Measurements from ENCODE around the gene UFSP2. TPM values are rescaled to one million over a fixed set of nuclear protein-coding genes. Genes with fewer than 3 reads are reported as not detected.

Gene UFSP2
- total and polyA plus RNA-seq, 11 donors: 17.7 to 52.4 (median 35.0) TPM

GRCh38 chr4:185392156-185392555 is 33.6 kb downstream of the UFSP2 start:
- DNase-seq (no peak), ATAC-seq (no peak)
- Histone ChIP-seq H3K36me3 (no peaks in the 10 kb centered on the region), H3K4me3 (no peak overlapping the region), H3K27ac (no peak overlapping the region), H3K27me3 (no peaks in the 10 kb centered on the region), H3K9me3 (no peaks in the 10 kb centered on the region), H3K4me1 (peaks cover 0 to 16% (median 5%) of the 10 kb centered on the region in 12 donors)
- 93 to 98% (median 98%) methylated on average over 1 of the region's 1 CpG for WGBS, 4 donors
- no peak for TF ChIP-seq CTCF (IDR thresholded peaks at IDR 0.05)
- no peak for TF ChIP-seq POLR2A (IDR thresholded peaks at IDR 0.05)
- intact Hi-C loops (cut with DNase I): loop anchor here in 5 of 10 donors (5.0 to 10.0 kb wide), 4 partner anchors 50 to 203 kb away; partner anchors contain the start of genes CFAP97 (in 2 of the 5) and SNX25 (in 2 of the 5)

GRCh38 chr4:185390941-185391340 is 34.8 kb downstream of the UFSP2 start:
- H3K36me3 ChIP-seq: no peaks in the 10 kb centered on the region
- intact Hi-C loops (cut with DNase I): loop anchor here in 5 of 10 donors (5.0 to 10.0 kb wide), 4 partner anchors 49 to 204 kb away; partner anchors contain the start of genes CFAP97 (in 2 of the 5) and SNX25 (in 2 of the 5)
- H3K27ac ChIP-seq: no peak overlapping the region
- TF ChIP-seq CTCF (IDR thresholded peaks at IDR 0.05): no peak
- no peak for TF ChIP-seq POLR2A (IDR thresholded peaks at IDR 0.05)
- no peaks in the 10 kb centered on the region for H3K9me3 ChIP-seq
- DNase-seq (no peak), ATAC-seq (no peak)
- H3K4me3 ChIP-seq: no peak overlapping the region
- WGBS, 4 donors: 96 to 98% (median 97%) methylated on average over 6 of the region's 6 CpGs
- H3K4me1 ChIP-seq: peaks cover 0 to 11% (median 2%) of the 10 kb centered on the region in 12 donors
- no peaks in the 10 kb centered on the region for H3K27me3 ChIP-seq

- Histone ChIP-seq H3K27ac (no peak overlapping the region), H3K36me3 (no peaks in the 10 kb centered on the region), H3K27me3 (no peaks in the 10 kb centered on the region), H3K4me3 (no peak overlapping the region), H3K4me1 (peaks cover 0 to 14% (median 0%) of the 10 kb centered on the region in 12 donors), H3K9me3 (no peaks in the 10 kb centered on the region)
- WGBS, 4 donors: 91 to 95% (median 95%) methylated on average over 12 of the region's 12 CpGs
- no peak for DNase-seq
- intact Hi-C loops (cut with DNase I): no loop called here
- TF ChIP-seq POLR2A (IDR thresholded peaks at IDR 0.05) (no peak), CTCF (IDR thresholded peaks at IDR 0.05) (no peak)
- no peak for ATAC-seq
Measured at GRCh38 chr4:185387957-185388356, 37.8 kb downstream of the UFSP2 start.

- ATAC-seq: peak; percentile 18 to 89 (median 58)
- WGBS, 4 donors: 26 to 43% (median 38%) methylated on average over 10 of the region's 10 CpGs
- H3K4me3 ChIP-seq: peak overlapping the region in 6 of 12 donors; percentile 7 to 32 (median 20)
- intact Hi-C loops (cut with DNase I): loop anchor here in 1 of 10 donors (1.0 to 5.0 kb wide), 2 partner anchors 38 to 181 kb away; no protein-coding TSS in a partner anchor
- no peaks in the 10 kb centered on the region for H3K36me3 ChIP-seq
- H3K27ac ChIP-seq: peak overlapping the region in 10 of 12 donors; percentile 2 to 75 (median 50)
- H3K9me3 ChIP-seq: peaks cover 0 to 13% (median 0%) of the 10 kb centered on the region in 12 donors
- DNase-seq: peak in 2 of 5 donors; percentile 18 to 29
- no peaks in the 10 kb centered on the region for H3K27me3 ChIP-seq
- no peak for TF ChIP-seq CTCF (IDR thresholded peaks at IDR 0.05)
- TF ChIP-seq POLR2A (IDR thresholded peaks at IDR 0.05): no peak
- H3K4me1 ChIP-seq: peaks cover 0 to 14% (median 0%) of the 10 kb centered on the region in 12 donors
Measured at GRCh38 chr4:185384930-185385331, 40.8 kb downstream of the UFSP2 start.

All from heart left ventricle (tissue), 16 donors.